Measurements from ENCODE around the gene FBXO11.
"Not testable (repeated sequence)": the region's sequence is repeated elsewhere in the genome, so short reads cannot be mapped to it uniquely, and the experiment has no call there.

FBXO11 gene

DNA sequence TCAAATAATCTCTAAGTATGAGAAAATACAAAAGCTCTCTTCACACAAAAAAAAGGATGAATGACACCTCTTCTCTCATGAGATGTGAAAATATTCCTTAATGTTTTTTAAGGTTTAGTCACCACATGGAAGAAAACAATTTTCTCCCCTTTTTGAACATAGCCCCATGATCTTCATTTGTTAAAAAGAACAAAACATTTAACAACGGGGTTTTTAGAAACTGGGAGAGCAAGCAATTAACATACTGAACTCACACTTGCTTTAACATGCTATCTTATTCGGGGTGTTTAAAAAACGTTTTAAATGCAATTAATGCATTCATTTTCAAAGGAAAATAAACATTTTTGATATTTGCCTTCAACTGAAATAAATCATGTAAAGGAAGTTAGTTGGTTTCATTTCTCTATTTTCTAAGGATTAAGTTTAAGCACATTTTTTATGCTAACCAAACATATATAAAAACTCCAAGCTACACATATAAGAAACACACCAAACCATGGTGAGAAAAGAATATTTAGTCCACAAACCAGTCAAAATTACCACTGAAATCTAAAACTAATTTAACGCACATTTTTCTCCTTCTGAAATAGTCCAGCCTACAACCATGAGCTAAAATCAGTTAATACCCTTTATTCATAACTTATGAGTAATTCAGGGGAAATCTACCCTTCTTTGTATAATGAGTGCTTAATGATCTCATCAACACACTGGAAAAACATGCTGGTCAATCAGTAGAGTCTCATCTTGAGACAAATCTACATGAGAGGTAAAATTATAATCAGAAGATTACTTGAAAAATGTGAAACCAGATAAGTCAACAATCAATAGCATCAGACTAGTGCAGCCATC, 8.2 kb downstream of the FBXO11 start:
- DNase-seq, result no peak

DNA sequence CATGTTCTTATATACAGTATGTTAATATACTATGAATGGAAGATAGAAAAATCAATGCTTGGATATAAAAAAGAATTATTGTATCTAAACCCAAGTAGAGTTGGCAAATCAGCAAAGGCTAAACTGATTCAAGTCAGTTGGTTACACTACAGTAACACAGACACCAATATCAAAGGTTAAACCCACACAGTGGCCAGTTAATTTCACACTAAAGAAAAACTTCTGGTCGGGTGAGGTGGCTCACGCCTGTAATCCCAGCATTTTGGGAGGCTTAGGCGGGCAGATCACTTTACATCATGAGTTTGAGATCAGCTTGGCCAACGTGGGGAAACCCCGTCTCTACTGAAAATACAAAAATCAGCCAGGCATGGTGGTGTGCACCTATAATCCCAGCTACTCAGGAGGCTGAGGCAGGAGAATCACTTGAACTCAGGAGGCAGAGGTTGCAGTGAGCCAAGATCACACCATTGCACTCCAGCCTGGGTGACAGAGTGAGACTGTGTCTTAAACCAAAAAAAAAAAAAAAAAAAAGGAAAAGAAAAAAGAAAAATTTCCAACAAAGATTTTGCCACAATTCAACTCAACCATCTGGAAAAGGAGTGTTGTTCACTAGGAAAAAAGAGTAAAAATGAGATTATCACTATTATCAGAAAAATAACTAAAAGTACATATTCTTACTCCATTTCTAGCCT, 9.0 kb downstream of the FBXO11 start:
- not testable (repeated sequence) for DNase-seq

DNA sequence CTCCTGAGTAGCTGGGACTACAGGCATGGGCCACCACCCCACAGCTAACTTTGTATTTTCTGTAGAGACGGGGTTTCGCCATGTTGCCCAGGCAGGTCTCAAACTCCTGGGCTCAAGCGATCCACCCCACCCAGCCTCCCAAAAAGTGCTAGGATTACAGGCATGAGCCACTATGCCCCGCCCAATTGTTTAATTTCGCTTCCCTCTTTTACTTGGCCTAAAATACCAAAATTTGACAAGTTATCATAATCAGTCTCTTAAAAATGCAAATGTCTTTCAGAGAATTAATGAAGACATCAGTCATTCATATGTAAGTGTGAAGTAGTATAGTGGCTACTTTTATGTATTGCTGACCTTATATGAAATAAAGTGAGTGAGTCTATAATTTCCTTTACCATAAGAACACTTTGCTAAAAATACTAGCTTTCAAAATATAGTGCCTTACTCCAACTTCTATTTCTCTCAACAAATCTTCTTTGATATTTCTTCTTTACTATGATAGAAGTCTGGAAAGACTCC, 9.8 kb downstream of the FBXO11 start:
- DNase-seq, result no peak

DNA sequence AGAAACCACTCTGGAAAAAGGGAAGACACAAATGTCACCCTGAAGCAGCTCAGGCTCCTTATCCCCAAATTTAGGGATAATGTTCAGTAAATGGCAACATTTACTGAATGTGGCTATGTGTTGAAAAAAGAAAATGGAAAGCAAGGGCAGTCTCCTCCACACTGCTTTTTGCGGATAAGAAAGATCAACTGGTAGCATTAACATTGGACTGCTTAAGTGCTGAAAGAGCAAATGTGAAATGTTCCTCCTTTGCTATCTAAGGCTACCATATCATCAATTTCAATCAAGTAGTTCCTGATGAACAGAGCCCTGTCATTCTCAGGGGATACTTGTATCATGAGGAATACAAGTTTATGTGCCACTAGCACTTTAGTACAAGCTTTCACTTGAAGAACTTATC, 12.5 kb downstream of the FBXO11 start:
- no peak for DNase-seq

DNA sequence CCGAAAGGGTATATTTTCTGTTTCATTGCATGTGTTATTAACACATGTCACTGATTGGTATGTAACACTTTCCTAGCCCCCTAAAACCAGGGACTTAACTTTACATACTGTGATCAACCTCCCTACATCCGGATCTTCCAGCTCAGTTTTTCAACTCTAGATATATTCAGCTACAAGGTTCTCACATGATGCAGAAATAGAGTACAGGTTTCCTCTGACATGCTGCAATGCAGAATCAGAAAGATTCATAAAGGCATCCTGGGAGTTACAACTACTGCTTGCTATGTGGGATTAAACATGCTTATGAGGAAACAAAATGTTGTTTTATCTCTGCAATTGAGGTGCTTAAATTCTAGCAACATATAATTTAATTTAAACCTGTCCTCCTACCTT, 14.0 kb downstream of the FBXO11 start:
- DNase-seq, result no peak

DNA sequence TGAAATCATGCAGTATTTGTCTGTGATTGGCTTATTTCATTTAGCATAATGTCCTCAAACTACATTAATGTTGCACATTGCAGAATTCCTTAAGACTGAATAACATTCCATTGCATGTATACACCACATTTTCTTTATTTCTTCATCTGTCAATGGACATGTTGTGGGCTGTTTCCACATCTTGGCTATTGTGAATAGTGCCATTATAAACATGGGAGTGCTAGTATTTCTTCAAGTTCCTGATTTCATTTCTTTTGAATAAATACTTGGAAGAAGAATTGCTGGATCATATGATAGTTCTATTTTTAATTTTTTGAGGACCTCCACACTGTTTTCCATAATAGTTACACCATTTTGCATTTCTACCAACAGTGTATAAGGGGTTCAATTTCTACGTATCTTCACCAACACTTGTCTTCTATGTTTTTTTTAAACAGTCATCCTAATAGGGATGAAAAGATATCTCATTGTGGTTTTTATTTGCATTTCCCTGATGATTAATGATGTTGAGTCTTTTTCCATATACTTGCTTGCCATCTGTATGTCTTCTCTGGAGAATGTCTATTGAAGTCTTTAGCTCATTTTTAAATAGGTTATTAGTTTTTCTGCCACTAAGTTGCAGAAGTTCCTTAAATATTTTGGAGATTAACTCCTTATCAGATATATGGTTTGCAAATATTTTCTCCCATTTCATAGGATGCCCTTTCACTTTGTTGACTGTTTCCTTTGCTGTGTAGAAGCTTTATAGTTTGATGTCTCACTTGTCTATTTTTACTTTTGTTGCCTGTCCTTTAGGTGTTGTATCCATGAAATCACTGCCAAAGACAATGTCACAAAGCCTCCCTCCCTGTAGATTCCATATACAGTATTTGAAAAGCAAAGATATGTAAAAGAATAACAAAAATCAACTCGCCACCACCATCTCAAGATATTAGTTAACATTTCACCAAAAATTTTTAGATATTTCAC, 14.6 kb downstream of the FBXO11 start:
- DNase-seq, result no peak

DNA sequence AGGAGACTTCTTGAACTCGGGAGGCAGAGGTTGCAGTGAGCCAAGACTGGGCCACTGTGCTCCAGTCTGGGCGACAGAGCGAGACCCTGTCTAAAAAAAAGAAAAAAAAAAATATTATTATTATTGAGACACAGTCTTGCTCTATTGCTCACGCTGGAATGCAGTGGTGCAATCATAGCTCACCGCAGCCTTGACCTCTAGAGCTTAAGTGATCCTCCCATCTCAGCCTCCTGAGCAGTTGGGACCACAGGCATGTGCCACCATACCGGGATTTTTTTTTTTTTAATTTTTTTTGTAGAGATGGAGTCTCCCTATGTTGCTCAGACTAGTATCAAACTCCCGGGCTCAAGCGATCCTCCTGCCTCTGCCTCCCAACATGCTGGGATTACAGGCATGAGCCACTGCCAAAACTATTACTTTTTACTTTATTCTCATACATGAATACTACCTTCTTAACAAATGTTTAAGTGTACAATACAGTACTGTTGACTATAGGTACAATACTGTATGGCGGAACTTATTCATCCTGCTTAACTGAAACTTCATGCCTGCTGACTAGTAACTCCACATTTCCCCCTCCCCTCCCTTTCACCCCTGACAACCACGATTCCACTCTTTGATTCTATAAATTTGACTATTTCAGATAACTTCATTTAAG, 15.5 kb downstream of the FBXO11 start:
- DNase-seq, result no peak

DNA sequence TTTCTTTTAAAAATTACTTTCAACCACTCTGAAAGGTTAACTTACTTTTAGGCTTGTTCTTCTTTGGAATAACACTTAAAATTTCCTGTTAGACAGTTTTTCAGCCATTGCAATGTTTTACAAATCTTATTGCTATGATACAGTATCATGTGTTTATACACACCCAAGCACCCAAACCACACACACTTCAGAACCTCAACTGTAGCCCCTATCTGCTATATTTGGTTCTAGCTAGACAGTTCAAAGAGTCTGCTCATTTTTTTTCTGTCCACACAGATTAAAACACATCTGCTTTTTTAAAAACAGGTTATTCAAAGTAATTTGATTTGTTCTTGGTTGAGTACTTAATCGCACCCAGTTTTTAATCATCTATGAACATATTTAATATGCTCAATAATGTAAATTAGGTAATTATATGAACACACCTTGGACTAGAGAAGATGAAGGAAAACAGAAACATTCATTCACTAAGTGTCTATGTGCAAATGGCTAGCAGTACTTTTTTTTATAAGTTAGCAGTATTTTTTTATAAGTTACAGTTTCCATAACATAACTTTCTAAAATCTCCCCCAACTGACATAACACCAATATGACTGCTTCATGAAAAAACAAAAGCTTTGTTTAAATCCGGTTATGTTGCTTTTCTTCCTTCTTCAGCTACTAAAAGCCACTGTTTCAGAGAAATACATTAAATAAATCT, 17.6 kb downstream of the FBXO11 start:
- no peak for DNase-seq

DNA sequence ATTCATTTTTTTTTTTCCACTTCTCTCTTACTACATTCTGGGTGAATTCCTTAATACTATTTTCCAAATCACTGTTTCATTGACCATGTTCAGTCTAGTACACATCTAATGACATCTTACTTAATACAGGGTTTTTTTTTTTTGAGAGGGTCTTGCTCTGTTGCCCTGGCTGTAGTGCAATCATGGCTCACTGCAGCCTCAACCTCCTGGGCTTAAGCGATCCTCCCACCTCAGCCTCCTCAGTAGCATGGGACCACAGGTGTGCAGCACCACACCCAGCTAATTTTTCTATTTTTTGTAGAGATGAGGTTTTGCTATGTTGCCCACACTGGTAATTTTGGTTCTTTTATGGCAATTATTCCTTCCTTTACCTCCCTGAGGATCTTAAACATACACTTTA, 29.4 kb downstream of the FBXO11 start:
- no peak for DNase-seq

DNA sequence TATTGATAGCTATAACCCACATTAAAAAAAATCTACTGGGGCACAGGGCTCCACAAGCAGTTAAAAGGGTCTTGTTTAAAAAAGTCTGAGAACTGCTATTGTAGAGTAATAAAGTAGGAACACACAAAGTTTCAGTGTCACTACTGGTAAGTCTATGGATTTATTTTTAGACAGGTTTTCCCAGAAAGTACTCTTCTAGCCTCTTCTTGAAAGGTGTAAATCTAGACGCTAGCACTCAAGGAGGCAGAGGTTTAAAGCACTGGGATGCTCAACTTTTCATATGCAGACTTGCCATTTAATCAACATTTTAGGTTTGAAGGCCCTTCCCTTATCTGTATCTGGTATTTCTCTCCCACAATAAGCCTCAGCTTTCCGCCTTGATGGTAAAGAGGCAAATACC, 33.4 kb downstream of the FBXO11 start:
- DNase-seq, result no peak

DNA sequence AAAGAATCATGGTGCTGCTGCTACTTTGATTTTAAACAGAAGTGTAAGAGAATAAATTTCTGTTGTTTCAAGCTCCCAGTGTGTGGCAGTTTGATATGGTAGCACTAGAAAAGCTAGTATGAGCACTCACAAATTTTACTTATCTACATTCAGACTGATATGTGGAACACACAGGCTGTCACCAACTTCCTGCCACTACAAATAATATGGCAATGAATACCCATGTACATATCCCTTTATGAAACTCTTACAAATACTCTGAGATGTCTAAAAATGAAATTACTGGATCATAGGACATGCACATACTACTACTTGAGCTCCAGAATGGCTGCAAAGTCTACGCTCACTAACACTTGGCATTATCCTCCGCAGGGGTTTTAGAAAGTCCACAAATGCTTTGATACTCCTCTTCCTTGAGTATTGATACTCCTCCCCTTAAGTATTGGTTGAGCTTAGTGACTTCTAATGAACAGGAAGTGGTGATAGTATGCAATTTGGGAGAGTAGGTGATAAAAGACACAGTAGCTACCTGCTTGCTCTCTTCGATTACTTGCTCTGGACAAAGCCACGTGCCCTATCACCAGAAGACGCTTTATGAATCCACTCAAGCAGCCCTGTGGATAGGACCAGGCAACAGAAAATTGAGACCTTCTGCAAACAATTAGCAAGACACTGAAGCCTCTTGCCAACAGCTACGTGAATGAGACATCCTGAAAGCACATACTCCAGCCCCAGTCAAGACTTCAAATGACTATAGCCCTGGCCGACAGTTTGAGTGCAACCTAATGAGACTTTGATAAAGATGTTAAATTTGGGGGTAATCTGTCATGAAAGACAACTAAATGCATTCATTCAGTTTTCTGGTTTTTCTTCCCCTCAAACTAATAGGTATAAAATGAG, 35.4 kb downstream of the FBXO11 start:
- DNase-seq, result no peak

DNA sequence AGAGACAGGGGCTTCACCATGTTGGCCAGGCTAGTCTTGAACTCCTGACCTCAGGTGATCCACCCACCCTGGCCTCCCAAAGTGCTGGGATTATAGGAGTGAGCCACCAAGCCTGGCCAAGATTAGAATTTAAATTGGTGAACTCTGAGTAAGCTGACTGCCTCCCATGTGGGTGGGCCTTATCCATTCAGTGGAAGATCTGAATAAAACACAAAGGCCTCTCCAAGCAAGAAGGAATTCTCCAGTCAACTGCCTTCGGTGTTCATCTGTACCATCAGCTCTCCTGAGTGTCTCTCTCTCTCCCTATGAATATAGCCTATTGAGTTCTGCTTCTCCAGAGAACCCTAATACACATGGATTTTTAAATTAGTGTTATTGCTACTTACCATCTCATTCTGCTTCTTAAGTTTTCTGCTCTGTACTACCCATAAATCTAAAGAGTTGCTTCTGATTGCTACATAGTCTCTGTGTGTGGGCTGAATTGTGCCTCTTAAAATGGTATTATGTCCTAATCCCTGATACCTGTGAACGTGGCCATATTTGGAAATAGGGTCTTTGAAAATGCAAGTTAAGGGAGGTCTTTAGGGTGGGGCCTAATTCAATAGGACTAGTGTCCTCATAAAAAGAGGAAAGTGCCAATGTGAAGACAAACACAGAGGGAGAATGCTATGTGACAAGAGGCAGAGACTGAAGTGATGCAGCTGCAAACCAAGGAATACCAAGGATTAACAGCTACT, 36.3 kb downstream of the FBXO11 start:
- DNase-seq, result no peak

DNA sequence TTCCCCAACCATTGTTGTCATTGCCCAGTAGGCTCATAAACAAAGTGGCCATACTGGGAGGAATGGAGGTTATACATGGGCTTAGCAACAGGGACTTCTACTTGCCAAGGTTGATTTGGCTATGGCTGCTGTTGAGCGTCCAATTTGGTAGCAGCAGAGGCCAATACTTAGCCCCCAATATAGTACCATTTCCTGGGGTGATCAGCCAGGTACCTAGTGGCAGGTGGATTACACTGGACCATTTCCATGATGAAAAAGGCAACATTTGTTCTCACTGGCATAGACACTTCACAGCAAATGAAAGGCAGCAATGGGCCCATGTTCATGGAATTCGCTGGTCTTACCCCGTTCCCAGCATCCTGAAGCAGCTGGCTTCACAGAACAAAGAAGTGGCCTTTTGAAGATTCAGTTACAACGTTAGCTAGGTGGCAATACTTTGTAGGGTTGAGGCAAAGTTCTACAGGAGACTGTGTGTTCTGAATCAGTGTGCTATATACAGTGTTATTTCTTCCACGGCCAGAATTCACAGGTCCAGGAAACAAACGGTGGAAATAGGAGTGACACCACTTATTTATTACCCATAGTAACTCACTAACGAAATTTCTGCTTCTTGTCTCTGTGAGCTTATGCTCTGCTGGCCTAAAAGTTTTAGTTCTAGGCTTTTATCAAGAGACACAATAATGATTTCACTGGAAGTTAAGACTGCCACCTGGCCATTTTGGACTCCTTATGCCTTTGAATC, 37.5 kb downstream of the FBXO11 start:
- DNase-seq, result no peak

DNA sequence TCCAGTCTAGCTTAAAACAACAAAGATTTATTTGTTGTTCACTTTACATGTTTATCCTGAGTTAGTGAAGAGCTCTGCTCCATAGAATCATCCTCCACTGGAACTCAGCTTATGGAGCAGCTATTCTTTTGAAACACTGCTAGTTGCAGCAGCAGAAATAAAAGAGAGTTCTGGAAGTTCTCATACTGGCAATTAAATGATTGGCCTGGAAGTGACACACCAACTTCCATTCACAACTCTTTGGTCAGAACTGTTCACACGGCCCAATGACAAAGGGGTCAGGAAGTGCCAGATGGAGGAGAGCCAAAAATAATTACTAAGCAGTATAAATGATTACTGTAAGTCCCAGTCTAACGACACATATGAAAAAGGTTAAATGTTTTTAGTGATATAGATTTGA, 39.1 kb downstream of the FBXO11 start:
- no peak for DNase-seq

DNA sequence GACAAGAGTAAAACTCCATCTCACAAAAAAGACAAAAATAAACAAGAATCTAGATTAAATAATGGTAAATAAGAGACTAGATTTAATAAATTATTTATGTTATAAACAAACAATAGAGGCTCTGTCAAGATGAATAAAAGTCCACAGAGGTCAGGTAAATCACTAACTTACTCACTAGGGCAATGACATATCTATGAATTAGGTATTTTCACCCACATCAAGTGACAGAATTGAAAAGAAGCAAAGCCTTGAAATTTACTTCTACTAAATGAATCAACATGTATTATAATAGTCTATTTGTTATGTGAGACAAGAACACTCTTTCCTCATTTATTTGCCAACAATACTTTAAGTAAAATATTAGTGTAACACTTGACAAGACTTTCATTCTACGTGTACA, 41.7 kb downstream of the FBXO11 start:
- no peak for DNase-seq

DNA sequence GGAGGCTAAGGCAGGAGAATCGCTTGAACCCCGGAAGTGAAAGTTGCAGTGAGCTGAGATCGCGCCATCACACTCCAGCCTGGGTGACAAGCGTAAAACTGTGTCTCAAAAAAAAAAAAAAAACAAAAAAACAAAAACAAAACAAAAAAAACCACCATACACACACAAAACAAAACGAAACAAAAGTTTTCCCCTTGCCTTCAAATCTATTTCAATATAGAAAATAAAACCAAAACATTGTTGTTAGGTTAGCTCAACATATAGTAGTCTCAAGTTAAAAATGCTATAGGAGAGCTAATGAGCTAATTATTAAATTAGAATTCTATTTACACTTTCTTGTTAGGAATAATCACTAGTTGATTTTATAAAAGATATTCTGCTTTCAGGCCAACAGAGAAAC, 43.3 kb downstream of the FBXO11 start:
- no peak for DNase-seq

DNA sequence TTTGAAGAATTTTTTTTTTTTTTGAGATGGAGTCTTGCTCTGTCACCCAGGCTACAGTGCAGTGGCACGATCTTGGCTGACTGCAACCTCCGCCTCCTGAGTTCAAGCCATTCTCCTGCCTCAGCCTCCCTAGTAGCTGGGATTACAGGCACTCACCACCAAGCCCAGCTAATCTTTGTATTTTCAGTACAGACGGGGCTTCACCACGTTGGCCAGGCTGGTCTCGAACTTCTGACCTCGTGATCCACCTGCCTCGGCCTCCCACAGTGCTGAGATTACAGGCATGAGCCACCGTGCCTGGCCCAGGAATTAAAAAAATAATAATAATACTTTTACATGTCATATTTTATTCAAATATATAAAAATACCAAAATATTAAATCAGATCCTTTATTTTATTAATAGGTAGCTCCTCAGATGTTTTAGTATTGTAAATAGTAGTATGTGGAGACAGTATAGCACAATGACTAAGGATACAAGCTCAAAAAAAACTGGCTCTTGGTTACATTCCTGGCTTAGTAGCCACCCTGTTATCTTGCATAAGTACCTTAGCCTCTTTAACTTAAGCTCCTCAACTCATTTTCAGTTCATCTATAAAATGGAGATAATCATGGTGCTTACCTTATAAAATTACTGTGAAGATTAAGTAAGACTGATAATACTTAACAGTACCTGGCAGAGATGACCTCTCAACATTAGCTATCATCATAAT, 53.1 kb downstream of the FBXO11 start:
- not testable (repeated sequence) for DNase-seq

DNA sequence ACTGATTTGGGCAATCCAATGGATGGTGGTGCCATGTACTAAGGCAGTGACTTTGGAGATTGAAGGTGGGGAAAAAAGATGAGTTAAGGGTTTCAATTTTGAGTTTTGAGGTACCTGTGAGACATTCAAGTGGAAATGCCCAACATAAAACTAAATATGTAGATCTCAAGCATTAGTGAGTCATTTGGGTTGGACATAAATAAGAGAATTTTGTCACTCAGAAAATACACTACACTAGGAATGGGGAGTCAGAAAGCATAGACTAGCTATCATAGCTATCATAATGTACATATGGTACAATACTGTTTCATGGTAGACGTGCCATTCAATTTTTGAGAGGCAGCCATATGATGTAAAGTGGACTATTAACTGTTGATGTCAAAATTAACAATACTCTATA, 56.1 kb downstream of the FBXO11 start:
- DNase-seq, result no peak

DNA sequence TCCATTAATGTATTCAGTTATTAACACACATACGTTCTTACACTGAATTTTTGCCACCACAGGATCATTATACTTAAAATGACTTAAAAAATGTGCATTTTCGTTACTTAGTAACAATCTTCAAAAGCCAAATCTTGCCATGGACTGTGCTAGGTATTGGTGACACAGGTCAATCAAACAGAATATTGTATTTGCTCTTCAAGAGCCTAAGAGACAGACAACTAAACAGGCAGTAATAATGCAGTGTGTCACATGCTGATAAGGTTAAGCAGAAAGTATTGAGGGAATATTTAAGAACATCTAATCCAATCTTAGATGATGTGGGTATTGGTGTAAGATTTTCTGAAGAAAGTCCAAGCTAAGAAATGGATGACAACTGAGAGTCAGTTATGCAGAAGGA, 56.9 kb downstream of the FBXO11 start:
- DNase-seq, result no peak

Measured in NCI-H510A (cell line).